ENCODE measurements around the gene CMTR1. TPM values are rescaled to one million over a fixed set of nuclear protein-coding genes. Genes with fewer than 3 reads are reported as not detected.

The CMTR1 gene
- total RNA-seq, 1 experiment from 2014 or later = 32.3 TPM

DNA sequence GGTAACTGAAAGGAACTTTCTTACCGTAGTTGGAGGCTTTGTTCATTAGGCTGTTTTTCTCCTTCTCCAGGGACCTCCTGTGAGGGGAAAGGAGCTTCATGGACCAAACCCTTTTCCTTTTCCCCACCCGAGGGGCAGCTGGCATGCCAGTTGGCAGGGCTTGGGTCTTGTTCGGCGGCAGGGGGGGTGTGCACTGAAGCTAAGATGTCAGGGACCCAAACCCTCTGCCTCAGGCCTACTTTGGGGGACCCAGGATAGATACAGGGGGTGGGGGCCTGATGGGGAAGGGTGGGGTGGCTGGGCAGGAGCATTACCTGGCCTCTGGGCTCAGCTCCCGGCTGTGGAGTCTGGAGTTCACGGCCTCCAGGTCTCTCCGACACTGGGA lies 51.8 kb downstream of the CMTR1 start:
- H3K27ac ChIP-seq (ENCODE audit: low read depth, low read length, poor library complexity, severe bottlenecking) = no peak overlapping the region
- peaks cover 8% of the 10 kb centered on the region for H3K4me1 ChIP-seq (ENCODE audit: insufficient read depth, low read length, poor library complexity, severe bottlenecking)
- H3K4me3 ChIP-seq (ENCODE audit: low read depth, low read length, poor library complexity, severe bottlenecking) = no peak overlapping the region
- intact Hi-C loops (cut with micrococcal nuclease; ENCODE audit: unreplicated experiment) = loop anchor here (2.0 to 10.0 kb wide), 3 partner anchors 82 to 1090 kb away; no protein-coding TSS in a partner anchor
- no peaks in the 10 kb centered on the region for H3K36me3 ChIP-seq (ENCODE audit: insufficient read depth, low read length, poor library complexity, severe bottlenecking)
- ChIA-PET CTCF (interaction anchor here (0.5 to 0.7 kb wide), 2 partner anchors 541 to 1560 kb away, joined by 3 to 7 read pairs; no protein-coding TSS in a partner anchor), POLR2A (ENCODE audit: low non-redundant PET) (no interaction called here)
- no peaks in the 10 kb centered on the region for H3K9me3 ChIP-seq (ENCODE audit: low read depth, low read length, poor library complexity, severe bottlenecking)
- DNase-seq (ENCODE audit: low spot score) = no peak
- no peaks in the 10 kb centered on the region for H3K27me3 ChIP-seq (replicated peaks; ENCODE audit: insufficient read depth, low read depth, low read length, poor library complexity)
- BruUV-seq (replicated peaks) = no TSS peak
- no peak for TF ChIP-seq EZH2 (IDR thresholded peaks at IDR 0.05; ENCODE audit: borderline replicate concordance, low read depth, low read length, poor library complexity, severe bottlenecking)
- TF ChIP-seq, protein P1, sequence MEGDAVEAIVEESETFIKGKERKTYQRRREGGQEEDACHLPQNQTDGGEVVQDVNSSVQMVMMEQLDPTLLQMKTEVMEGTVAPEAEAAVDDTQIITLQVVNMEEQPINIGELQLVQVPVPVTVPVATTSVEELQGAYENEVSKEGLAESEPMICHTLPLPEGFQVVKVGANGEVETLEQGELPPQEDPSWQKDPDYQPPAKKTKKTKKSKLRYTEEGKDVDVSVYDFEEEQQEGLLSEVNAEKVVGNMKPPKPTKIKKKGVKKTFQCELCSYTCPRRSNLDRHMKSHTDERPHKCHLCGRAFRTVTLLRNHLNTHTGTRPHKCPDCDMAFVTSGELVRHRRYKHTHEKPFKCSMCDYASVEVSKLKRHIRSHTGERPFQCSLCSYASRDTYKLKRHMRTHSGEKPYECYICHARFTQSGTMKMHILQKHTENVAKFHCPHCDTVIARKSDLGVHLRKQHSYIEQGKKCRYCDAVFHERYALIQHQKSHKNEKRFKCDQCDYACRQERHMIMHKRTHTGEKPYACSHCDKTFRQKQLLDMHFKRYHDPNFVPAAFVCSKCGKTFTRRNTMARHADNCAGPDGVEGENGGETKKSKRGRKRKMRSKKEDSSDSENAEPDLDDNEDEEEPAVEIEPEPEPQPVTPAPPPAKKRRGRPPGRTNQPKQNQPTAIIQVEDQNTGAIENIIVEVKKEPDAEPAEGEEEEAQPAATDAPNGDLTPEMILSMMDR (conservative IDR thresholded peaks at IDR 0.05; ENCODE audit: low read depth, low read length) = no peak

DNA sequence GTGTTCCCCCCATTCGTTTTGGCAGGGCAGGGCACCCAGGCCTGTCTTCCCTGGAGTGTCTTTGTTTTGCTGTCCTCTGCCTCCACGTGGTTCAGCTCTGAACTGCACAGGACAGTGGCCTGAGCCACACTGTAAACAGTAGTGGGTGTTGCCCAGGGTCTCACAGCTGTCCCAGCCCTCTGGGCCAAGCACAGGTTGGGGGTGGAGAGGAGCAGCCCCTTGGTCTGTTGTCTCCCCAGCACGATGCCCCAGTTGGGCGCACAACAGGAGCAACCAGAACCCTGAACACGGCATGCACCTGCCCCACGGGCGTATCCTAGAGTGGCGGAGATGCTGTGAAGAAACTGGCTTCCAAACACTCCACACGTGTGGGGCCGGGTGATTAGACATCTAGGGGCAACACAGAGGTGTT lies 52.3 kb downstream of the CMTR1 start:
- no peak for DNase-seq (ENCODE audit: low spot score)
- Histone ChIP-seq H3K36me3 (ENCODE audit: insufficient read depth, low read length, poor library complexity, severe bottlenecking) (no peaks in the 10 kb centered on the region), H3K9me3 (ENCODE audit: low read depth, low read length, poor library complexity, severe bottlenecking) (no peaks in the 10 kb centered on the region), H3K4me1 (ENCODE audit: insufficient read depth, low read length, poor library complexity, severe bottlenecking) (peaks cover 13% of the 10 kb centered on the region), H3K27me3 (replicated peaks; ENCODE audit: insufficient read depth, low read depth, low read length, poor library complexity) (no peaks in the 10 kb centered on the region), H3K4me3 (ENCODE audit: low read depth, low read length, poor library complexity, severe bottlenecking) (no peak overlapping the region), H3K27ac (ENCODE audit: low read depth, low read length, poor library complexity, severe bottlenecking) (no peak overlapping the region)
- no peak for TF ChIP-seq EZH2 (IDR thresholded peaks at IDR 0.05; ENCODE audit: borderline replicate concordance, low read depth, low read length, poor library complexity, severe bottlenecking)
- TF ChIP-seq, protein P1 (conservative IDR thresholded peaks at IDR 0.05; ENCODE audit: low read depth, low read length) = no peak
- no TSS peak for BruUV-seq (replicated peaks)
- ChIA-PET POLR2A (ENCODE audit: low non-redundant PET) (no interaction called here), CTCF (interaction anchor here (0.7 kb wide), 1 partner anchor 540 kb away, joined by 3 read pairs; no protein-coding TSS in a partner anchor)
- intact Hi-C loops (cut with micrococcal nuclease; ENCODE audit: unreplicated experiment) = loop anchor here (2.0 to 10.0 kb wide), 3 partner anchors 82 to 1090 kb away; no protein-coding TSS in a partner anchor

DNA sequence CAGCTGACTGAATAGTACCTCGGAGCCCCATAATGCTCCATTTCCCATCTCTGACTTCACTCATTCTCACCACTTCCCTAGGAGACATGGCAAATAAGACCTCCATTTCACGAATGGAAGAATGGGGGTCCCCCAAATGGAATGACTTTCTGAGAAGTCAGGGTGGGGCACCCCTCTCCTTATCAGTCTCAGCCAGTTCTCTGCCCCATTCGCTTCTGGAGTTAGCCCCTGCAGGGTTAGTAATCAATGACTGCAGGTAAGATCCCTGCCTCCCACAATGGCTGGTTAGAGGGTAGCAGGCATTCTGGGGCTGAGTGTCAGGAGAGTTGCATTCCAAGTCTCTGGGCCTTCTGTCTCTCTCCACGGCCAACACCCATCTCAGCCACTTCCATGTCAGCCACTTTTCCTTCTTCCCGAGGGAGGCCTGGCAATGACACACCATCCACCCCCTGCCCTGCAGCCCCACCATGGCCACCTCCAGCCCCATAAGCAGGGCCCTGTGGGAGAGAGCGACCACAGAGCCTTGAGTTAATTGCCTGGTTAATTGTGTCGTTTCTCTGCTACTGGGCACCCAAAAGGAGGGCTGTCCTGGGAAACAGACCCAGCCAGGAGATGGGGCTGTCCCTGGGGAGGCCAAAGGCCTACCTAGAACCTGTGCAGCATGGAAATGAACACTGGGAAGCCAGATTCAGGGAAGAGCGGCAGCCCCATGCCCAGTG lies 53.3 kb downstream of the CMTR1 start:
- H3K27me3 ChIP-seq (replicated peaks; ENCODE audit: insufficient read depth, low read depth, low read length, poor library complexity) = no peaks in the 10 kb centered on the region
- peaks cover 13% of the 10 kb centered on the region for H3K4me1 ChIP-seq (ENCODE audit: insufficient read depth, low read length, poor library complexity, severe bottlenecking)
- BruUV-seq (replicated peaks) = no TSS peak
- no peak overlapping the region for H3K4me3 ChIP-seq (ENCODE audit: low read depth, low read length, poor library complexity, severe bottlenecking)
- no peak for DNase-seq (ENCODE audit: low spot score)
- H3K36me3 ChIP-seq (ENCODE audit: insufficient read depth, low read length, poor library complexity, severe bottlenecking) = no peaks in the 10 kb centered on the region
- H3K9me3 ChIP-seq (ENCODE audit: low read depth, low read length, poor library complexity, severe bottlenecking) = no peaks in the 10 kb centered on the region
- POLR2A ChIA-PET (ENCODE audit: low non-redundant PET) = no interaction called here
- CTCF ChIA-PET = no interaction called here
- no peak overlapping the region for H3K27ac ChIP-seq (ENCODE audit: low read depth, low read length, poor library complexity, severe bottlenecking)
- intact Hi-C loops (cut with micrococcal nuclease; ENCODE audit: unreplicated experiment) = loop anchor here (10.0 kb wide), 1 partner anchor 1089 kb away; no protein-coding TSS in a partner anchor
- TF ChIP-seq, protein P1 (conservative IDR thresholded peaks at IDR 0.05; ENCODE audit: low read depth, low read length) = no peak
- no peak for TF ChIP-seq EZH2 (IDR thresholded peaks at IDR 0.05; ENCODE audit: borderline replicate concordance, low read depth, low read length, poor library complexity, severe bottlenecking)

Data from A673 (cell line).